ENCODE data around the gene SHD.
"Not testable (repeated sequence)": the region's sequence is repeated elsewhere in the genome, so short reads cannot be mapped to it uniquely, and the experiment has no call there.

The SHD gene

GRCh38 chr19:4284974-4285373, 5.9 kb downstream of the SHD start:
- H3K4me3 ChIP-seq (ENCODE audit: low read depth, low read length): no peak overlapping the region
- H3K79me2 ChIP-seq: no peaks in the 10 kb centered on the region
- no peak overlapping the region for H3K9ac ChIP-seq
- H3K27me3 ChIP-seq (ENCODE audit: control insufficient read depth, insufficient read depth, low read length): no peaks in the 10 kb centered on the region
- no peak overlapping the region for H2AFZ ChIP-seq
- H3K4me2 ChIP-seq (ENCODE audit: low read length): no peak overlapping the region
- no peak overlapping the region for H3K27ac ChIP-seq
- H3K36me3 ChIP-seq (ENCODE audit: control insufficient read depth, insufficient read depth, low read length): no peaks in the 10 kb centered on the region
- TF ChIP-seq, protein P1, sequence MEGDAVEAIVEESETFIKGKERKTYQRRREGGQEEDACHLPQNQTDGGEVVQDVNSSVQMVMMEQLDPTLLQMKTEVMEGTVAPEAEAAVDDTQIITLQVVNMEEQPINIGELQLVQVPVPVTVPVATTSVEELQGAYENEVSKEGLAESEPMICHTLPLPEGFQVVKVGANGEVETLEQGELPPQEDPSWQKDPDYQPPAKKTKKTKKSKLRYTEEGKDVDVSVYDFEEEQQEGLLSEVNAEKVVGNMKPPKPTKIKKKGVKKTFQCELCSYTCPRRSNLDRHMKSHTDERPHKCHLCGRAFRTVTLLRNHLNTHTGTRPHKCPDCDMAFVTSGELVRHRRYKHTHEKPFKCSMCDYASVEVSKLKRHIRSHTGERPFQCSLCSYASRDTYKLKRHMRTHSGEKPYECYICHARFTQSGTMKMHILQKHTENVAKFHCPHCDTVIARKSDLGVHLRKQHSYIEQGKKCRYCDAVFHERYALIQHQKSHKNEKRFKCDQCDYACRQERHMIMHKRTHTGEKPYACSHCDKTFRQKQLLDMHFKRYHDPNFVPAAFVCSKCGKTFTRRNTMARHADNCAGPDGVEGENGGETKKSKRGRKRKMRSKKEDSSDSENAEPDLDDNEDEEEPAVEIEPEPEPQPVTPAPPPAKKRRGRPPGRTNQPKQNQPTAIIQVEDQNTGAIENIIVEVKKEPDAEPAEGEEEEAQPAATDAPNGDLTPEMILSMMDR (IDR thresholded peaks at IDR 0.05): no peak
- H3K9me3 ChIP-seq (ENCODE audit: control insufficient read depth, low read length): no peaks in the 10 kb centered on the region
- H3K4me1 ChIP-seq: no peaks in the 10 kb centered on the region

DNA sequence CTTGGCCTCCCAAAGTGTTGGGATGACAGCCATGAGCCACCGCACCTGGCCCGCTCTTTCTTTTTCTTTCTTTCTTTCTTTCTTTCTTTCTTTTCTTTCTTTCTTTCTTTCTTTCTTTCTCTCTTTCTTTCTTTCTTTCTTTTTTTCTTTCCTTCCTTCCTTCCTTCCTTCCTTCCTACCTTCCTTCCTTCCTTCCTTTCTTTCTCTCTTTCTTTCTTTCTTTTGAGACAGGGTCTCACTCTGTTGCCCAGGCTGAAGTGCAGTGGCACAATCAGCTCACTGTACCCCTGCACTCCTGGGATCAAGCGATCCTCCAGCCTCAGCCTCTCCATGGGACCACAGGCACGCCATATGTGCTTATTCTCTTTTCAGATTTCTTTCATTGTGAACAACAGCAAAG, 7.1 kb downstream of the SHD start:
- H3K79me2 ChIP-seq; H3K4me2 ChIP-seq (ENCODE audit: low read length); H3K9me3 ChIP-seq (ENCODE audit: control insufficient read depth, low read length); H3K27ac ChIP-seq; H3K4me1 ChIP-seq; H3K27me3 ChIP-seq (ENCODE audit: control insufficient read depth, insufficient read depth, low read length); H3K9ac ChIP-seq; H2AFZ ChIP-seq; H3K4me3 ChIP-seq (ENCODE audit: low read depth, low read length); H3K36me3 ChIP-seq (ENCODE audit: control insufficient read depth, insufficient read depth, low read length): not testable (repeated sequence)

GRCh38 chr19:4288091-4288777, 9.2 kb downstream of the SHD start:
- H3K4me3 ChIP-seq (ENCODE audit: low read depth, low read length): no peak overlapping the region
- H3K27me3 ChIP-seq (ENCODE audit: control insufficient read depth, insufficient read depth, low read length): no peaks in the 10 kb centered on the region
- TF ChIP-seq, protein P1 (IDR thresholded peaks at IDR 0.05): no peak
- H2AFZ ChIP-seq: no peak overlapping the region
- H3K9me3 ChIP-seq (ENCODE audit: control insufficient read depth, low read length): no peaks in the 10 kb centered on the region
- H3K9ac ChIP-seq: no peak overlapping the region
- no peaks in the 10 kb centered on the region for H3K4me1 ChIP-seq
- no peaks in the 10 kb centered on the region for H3K36me3 ChIP-seq (ENCODE audit: control insufficient read depth, insufficient read depth, low read length)
- H3K27ac ChIP-seq: no peak overlapping the region
- no peak overlapping the region for H3K4me2 ChIP-seq (ENCODE audit: low read length)
- H3K79me2 ChIP-seq: no peaks in the 10 kb centered on the region

- H3K4me2 ChIP-seq (ENCODE audit: low read length): no peak overlapping the region
- no peaks in the 10 kb centered on the region for H3K9me3 ChIP-seq (ENCODE audit: control insufficient read depth, low read length)
- H3K79me2 ChIP-seq: no peaks in the 10 kb centered on the region
- no peaks in the 10 kb centered on the region for H3K27me3 ChIP-seq (ENCODE audit: control insufficient read depth, insufficient read depth, low read length)
- no peak overlapping the region for H3K9ac ChIP-seq
- H3K27ac ChIP-seq: no peak overlapping the region
- H3K4me1 ChIP-seq: no peaks in the 10 kb centered on the region
- H3K36me3 ChIP-seq (ENCODE audit: control insufficient read depth, insufficient read depth, low read length): no peaks in the 10 kb centered on the region
- no peak overlapping the region for H2AFZ ChIP-seq
- H3K4me3 ChIP-seq (ENCODE audit: low read depth, low read length): no peak overlapping the region
- TF ChIP-seq, protein P1 (IDR thresholded peaks at IDR 0.05): no peak
Measured at GRCh38 chr19:4291184-4291732, 12.2 kb downstream of the SHD start.

- TF ChIP-seq, protein P1 (IDR thresholded peaks at IDR 0.05): no peak
Measured at GRCh38 chr19:4292515-4292914, 13.4 kb downstream of the SHD start.

More at GRCh38 chr19:4292515-4292914, 13.4 kb downstream of the SHD start:
- Histone ChIP-seq H3K36me3 (ENCODE audit: control insufficient read depth, insufficient read depth, low read length) (no peaks in the 10 kb centered on the region), H2AFZ (no peak overlapping the region), H3K4me1 (no peaks in the 10 kb centered on the region), H3K27me3 (ENCODE audit: control insufficient read depth, insufficient read depth, low read length) (no peaks in the 10 kb centered on the region), H3K27ac (no peak overlapping the region), H3K4me3 (ENCODE audit: low read depth, low read length) (no peak overlapping the region), H3K4me2 (ENCODE audit: low read length) (no peak overlapping the region), H3K79me2 (no peaks in the 10 kb centered on the region), H3K9ac (no peak overlapping the region), H3K9me3 (ENCODE audit: control insufficient read depth, low read length) (no peaks in the 10 kb centered on the region)
